K562 (cell line): ENCODE measurements around the gene PPP4R3A. TPM values are rescaled to one million over a fixed set of nuclear protein-coding genes. Genes with fewer than 3 reads are reported as not detected.

Experiments
- ATAC-seq: fragments of 200-7000 bp; cut with Tn5 transposase; 3 replicates; pipeline ENCODE4 v1.9.1; 2020; ENCODE audit warnings: moderate library complexity
- BruUV-seq: library from RNA; stranded (reverse); fragments of 400-500 nt; replicated peaks from 2 replicates; lab custom pipeline; 2021; lab: Mats Ljungman, UMichigan
- CTCF ChIA-PET: fragments of 300-600 bp; formaldehyde crosslinking; extraction: SDS; loops from one replicate; lab custom pipeline; 2021; ENCODE audit warnings: low intra/inter-chr PET ratio; lab: Yijun Ruan, JAX
- POLR2A ChIA-PET: fragments of 300-600, 350-650 bp; sonication (Branson Sonifier 250); formaldehyde crosslinking; extraction: SDS; loops from one replicate; lab custom pipeline; 2021; ENCODE audit warnings: antibody characterized with exemption, inconsistent platforms; lab: Yijun Ruan, JAX
- DNase-seq, 4 experiments: peaks; one replicate each; pipeline versions ENCODE4 v3.0.0 to v3.0.0-alpha.2; 2011 to 2018; ENCODE audit warnings: low spot score in 3 of 4, mixed read lengths in 3 of 4; ENCODE audit errors: extremely low read depth in 1 of 4
- FAIRE-seq: peaks from 2 replicates; lab custom pipeline; 2011; peaks lifted over from hg19 to GRCh38; lab: Jason Lieb, UNC
- H2AFZ ChIP-seq: 2 replicates; pipeline ENCODE4 v1.6.0; 2011; ENCODE audit warnings: low read depth, low read length, control low read depth, inconsistent platforms
- H3K27ac ChIP-seq: fragments of 200-600 bp; 3 replicates; pipeline ENCODE4 v1.8.0; 2011; ENCODE audit warnings: low read depth, mild to moderate bottlenecking, control low read depth, inconsistent platforms, low read length, moderate library complexity, mixed read lengths; ENCODE audit errors: extremely low read depth
- H3K27me3 ChIP-seq, 2 experiments: fragments of 300-600 bp in 1 of 2; 2 replicates in 1 of 2; 3 replicates in 1 of 2; pipeline versions ENCODE4 v1.6.0 to v1.8.0; 2011; ENCODE audit warnings: inconsistent platforms in 2 of 2, low read length in 2 of 2, mild to moderate bottlenecking in 1 of 2, mixed read lengths in 1 of 2, moderate library complexity in 1 of 2; ENCODE audit not compliant: control insufficient read depth in 2 of 2, insufficient read depth in 2 of 2
- H3K36me3 ChIP-seq: fragments of 300-600 bp; 3 replicates; pipeline ENCODE4 v1.8.0; 2011; ENCODE audit warnings: mild to moderate bottlenecking, low read length, inconsistent platforms; ENCODE audit not compliant: control insufficient read depth, insufficient read depth
- H3K4me1 ChIP-seq, 2 experiments: fragments of 200-600 bp in 1 of 2; replicated peaks in 1 of 2; 2 replicates in 1 of 2; 3 replicates in 1 of 2; pipeline versions ENCODE4 v1.5.1 to v1.8.0; 2011; ENCODE audit warnings: inconsistent platforms in 2 of 2, low read length in 2 of 2, mild to moderate bottlenecking in 1 of 2, mixed read lengths in 1 of 2, moderate library complexity in 1 of 2; ENCODE audit not compliant: control insufficient read depth in 2 of 2, insufficient read depth in 2 of 2
- H3K4me2 ChIP-seq: 2 replicates; pipeline ENCODE4 v1.6.1; 2011; ENCODE audit warnings: low read length, control low read depth, inconsistent platforms, mixed read lengths; ENCODE audit not compliant: insufficient read depth
- H3K4me3 ChIP-seq: fragments of 200-600 bp; sonication (generic), shearing (Covaris generic); 2 replicates; pipeline ENCODE4 v1.5.1; 2016; ENCODE audit warnings: control low read depth, inconsistent platforms
- H3K79me2 ChIP-seq: fragments of 200-600 bp; 3 replicates; pipeline ENCODE4 v1.8.0; 2011; ENCODE audit warnings: low read length, inconsistent platforms; ENCODE audit not compliant: control insufficient read depth, insufficient read depth
- H3K9ac ChIP-seq, 2 experiments: 2 replicates each; pipeline versions ENCODE4 v1.6.0 to v1.6.1; 2011; ENCODE audit warnings: low read depth in 2 of 2, low read length in 2 of 2, control low read depth in 1 of 2, inconsistent platforms in 1 of 2, mild to moderate bottlenecking in 1 of 2, mixed read lengths in 1 of 2; ENCODE audit not compliant: insufficient read depth in 1 of 2
- H3K9me1 ChIP-seq: one replicate; pipeline ENCODE4 v1.6.0; 2011; ENCODE audit warnings: inconsistent platforms, mild to moderate bottlenecking, low read length, moderate library complexity; ENCODE audit not compliant: control insufficient read depth, insufficient read depth
- H3K9me3 ChIP-seq: replicated peaks from 2 replicates; pipeline ENCODE4 v1.5.1; 2011; ENCODE audit warnings: low read depth, low read length, inconsistent platforms; ENCODE audit not compliant: control insufficient read depth, insufficient read depth
- H4K20me1 ChIP-seq: replicated peaks from 2 replicates; pipeline ENCODE4 v1.6.1; 2011; ENCODE audit warnings: low read length, inconsistent platforms, mixed read lengths; ENCODE audit not compliant: control insufficient read depth, insufficient read depth
- DPF2 ChIP-seq: fragments of 450-650 bp; IDR thresholded peaks from 2 replicates; pipeline ENCODE4 v1.6.1; 2016
- EHMT2 ChIP-seq: fragments of 450-650 bp; IDR thresholded peaks from 2 replicates; pipeline ENCODE4 v1.6.1; 2018; ENCODE audit warnings: antibody characterized with exemption
- HLTF ChIP-seq: fragments of 450-650 bp; IDR thresholded peaks from 2 replicates; pipeline ENCODE4 v1.6.1; 2016
- NR4A1 ChIP-seq, 2 experiments: fragments of 250-450 bp in 1 of 2; fragments of 450-650 bp in 1 of 2; sonication (Bioruptor Pico) in 1 of 2; IDR thresholded peaks; 2 replicates each; pipeline versions ENCODE4 v1.4.0 to v1.6.1; 2016 to 2020; ENCODE audit warnings: mild to moderate bottlenecking in 2 of 2, missing compliant biosample characterization in 1 of 2, missing genetic modification characterization in 1 of 2, moderate library complexity in 1 of 2
- REST ChIP-seq, 2 experiments: fragments of 450-650 bp; formaldehyde crosslinking in 1 of 2; IDR thresholded peaks; 2 replicates each; pipeline versions ENCODE4 v1.4.0 to v1.6.1; 2014 to 2020; ENCODE audit warnings: mild to moderate bottlenecking in 2 of 2, borderline replicate concordance in 1 of 2, low read depth in 1 of 2
- SMARCC2 ChIP-seq: fragments of 450-650 bp; IDR thresholded peaks from 2 replicates; pipeline ENCODE4 v1.6.1; 2017; ENCODE audit warnings: antibody characterized with exemption, moderate library complexity, mild to moderate bottlenecking, low read depth
- USF2 ChIP-seq: sonication (generic); formaldehyde crosslinking; IDR thresholded peaks from 2 replicates; pipeline ENCODE4 v1.5.0; 2020; ENCODE audit warnings: missing genetic modification reagents
- ZNF121 ChIP-seq: sonication (generic); formaldehyde crosslinking; conservative IDR thresholded peaks from 2 replicates; pipeline ENCODE4 v1.8.0; 2022; ENCODE audit warnings: missing genetic modification reagents
- ZNF3 ChIP-seq: fragments of 250-450 bp; sonication (Bioruptor Pico); IDR thresholded peaks from 2 replicates; pipeline ENCODE4 v1.5.0; 2021; ENCODE audit warnings: mild to moderate bottlenecking, moderate library complexity
- WGBS: fragments of 100-300 bp; shearing (Covaris generic); methylation state at CpG from one replicate; pipeline ENCODE4 v1.1.6; 2016; ENCODE audit warnings: low coverage, mixed read lengths; ENCODE audit not compliant: insufficient coverage; ENCODE audit errors: missing lambda C conversion rate; 5-methylcytosine and 5-hydroxymethylcytosine counted together
- in situ Hi-C: fragments of 300-500 bp; cut with MboI; formaldehyde crosslinking; loops from 4 replicates; pipeline ENCODE4 v1.15.0; 2018; ENCODE audit warnings: inconsistent platforms, mixed read lengths
- intact Hi-C: fragments of 100-400 bp; cut with micrococcal nuclease; formaldehyde crosslinking; loops from 2 replicates; pipeline ENCODE4 v1.14.2; 2022
- polyA plus RNA-seq, 8 experiments: library from polyadenylated mRNA; depleted of rRNA in 4 of 8; stranded (reverse) in 5 of 8; unstranded in 3 of 8; fragments of >200 nt; fragmentation: Nextera tagmentation in 2 of 8; fragmentation: Illumina TruSeq in 1 of 8; extraction: Ambion mirVana in 2 of 8; extraction: Trizol in 1 of 8; gene quantifications; 2 replicates each; pipeline versions ENCODE4 v1.2.1 to v1.2.3, GENCODE V29; 2011 to 2014; ENCODE audit warnings: inconsistent platforms in 1 of 8, missing spikeins in 1 of 8
- total RNA-seq, 7 experiments: library from RNA; depleted of rRNA in 6 of 7; stranded (reverse); fragments of >200 nt in 6 of 7; fragmentation: Illumina TruSeq in 2 of 7; extraction: Trizol in 2 of 7; gene quantifications; 2 replicates each; pipeline versions ENCODE4 v1.2.1 to v1.2.3, GENCODE V29; 2011 to 2021; ENCODE audit warnings: low replicate concordance in 1 of 7

PPP4R3A gene
- total and polyA plus RNA-seq, 9 of the 15 experiments (the other 6 are each of a cell fraction or from before 2014, with no cell fraction given), result 9.5 to 54.9 (median 44.9) TPM

GRCh38 chr14:91413547-91414474 is 96.3 kb downstream of the PPP4R3A start:
- H4K20me1 ChIP-seq, result no peaks in the 10 kb centered on the region
- no peaks in the 10 kb centered on the region for H3K9me3 ChIP-seq
- H3K9me1 ChIP-seq, result no peaks in the 10 kb centered on the region
- BruUV-seq, result no TSS peak
- WGBS, result 73% methylated on average over 11 of the region's 11 CpGs
- peaks cover 60% of the 10 kb centered on the region for H3K79me2 ChIP-seq
- H3K27me3 ChIP-seq, result no peaks in the 10 kb centered on the region
- POLR2A ChIA-PET, result interaction anchor here (0.6 to 3.7 kb wide), 2 partner anchors 11 to 49 kb away, joined by 4 to 16 read pairs; no protein-coding TSS in a partner anchor
- H3K36me3 ChIP-seq, result peaks cover 42% of the 10 kb centered on the region; the same call in 2 of the 3 replicates
- ATAC-seq (no peak), DNase-seq (no peak), FAIRE-seq (no peak)
- no peak overlapping the region for H3K27ac ChIP-seq
- no peak overlapping the region for H3K4me2 ChIP-seq
- H3K4me1 ChIP-seq, result peaks cover 18% of the 10 kb centered on the region in 2 experiments; a peak in 4 of 5 replicates
- peak overlapping the region in 1 of 2 experiments; percentile 71; a peak in 1 of 4 replicates for H3K9ac ChIP-seq
- H3K4me3 ChIP-seq, result no peak overlapping the region
- intact Hi-C loops, result loop anchor here (10.0 kb wide), 1 partner anchor 239 kb away; no protein-coding TSS in a partner anchor
- H2AFZ ChIP-seq, result no peak overlapping the region
- in situ Hi-C loops, result no loop called here
- CTCF ChIA-PET, result no interaction called here
- no peak for TF ChIP-seq SMARCC2
- TF ChIP-seq NR4A1 (CRISPR knock-in tag; IDR thresholded peaks at IDR 0.05), result no peak
- no peak for TF ChIP-seq NR4A1 (tag; IDR thresholded peaks at IDR 0.05)
- peak; percentile 44 for TF ChIP-seq USF2 (CRISPR knock-in tag)
- TF ChIP-seq EHMT2, result no peak
- no peak for TF ChIP-seq DPF2
- no peak for TF ChIP-seq ZNF121 (CRISPR knock-in tag)
- no peak for TF ChIP-seq HLTF
- no peak for TF ChIP-seq REST (IDR thresholded peaks at IDR 0.05; ENCODE audit: borderline replicate concordance)
- no peak for TF ChIP-seq REST (CRISPR knock-in tag; IDR thresholded peaks at IDR 0.05; ENCODE audit: low read depth)
- TF ChIP-seq ZNF3 (CRISPR knock-in tag), result no peak
